Breast epithelium (tissue), 4 donors: ENCODE data around the gene GPR183. TPM values are rescaled to one million over a fixed set of nuclear protein-coding genes. Genes with fewer than 3 reads are reported as not detected.

Source experiments
- DNase-seq, 2 donors: peaks; one replicate each; pipeline ENCODE4 v3.0.0-alpha.2; 2019; ENCODE audit warnings: low spot score in 2 of 2
- H3K27ac ChIP-seq, 2 donors: fragments of 200-600 bp; sonication (generic) in 1 of 2; one replicate each; pipeline ENCODE4 v1.5.1; 2016 to 2019; ENCODE audit warnings: mild to moderate bottlenecking in 1 of 2
- H3K27me3 ChIP-seq, 2 donors: fragments of 200-600 bp; sonication (generic) in 1 of 2; one replicate each; pipeline versions ENCODE4 v1.5.1 to v1.6.0; 2017 to 2019; ENCODE audit warnings: control low read depth in 1 of 2, mild to moderate bottlenecking in 1 of 2
- H3K36me3 ChIP-seq: fragments of 200-600 bp; one replicate; pipeline ENCODE4 v1.5.1; 2019
- H3K4me1 ChIP-seq, 2 donors: fragments of 200-600 bp; sonication (generic); one replicate each; pipeline ENCODE4 v1.5.1; 2016 to 2019; ENCODE audit warnings: control low read depth in 1 of 2
- H3K4me3 ChIP-seq, 3 donors: fragments of 200-600 bp; sonication (generic); 1 replicate in 2 of 3; 2 replicates in 1 of 3; pipeline ENCODE4 v1.5.1; 2016 to 2019; ENCODE audit warnings: mild to moderate bottlenecking in 3 of 3, moderate library complexity in 2 of 3
- H3K9me3 ChIP-seq, 2 donors: fragments of 200-600 bp; sonication (generic) in 1 of 2; one replicate each; pipeline ENCODE4 v1.5.1; 2016 to 2019; ENCODE audit warnings: control low read depth in 1 of 2
- CTCF ChIP-seq, 3 donors: fragments of 450-650 bp; IDR thresholded peaks; one replicate each; pipeline ENCODE4 v1.5.1; 2016 to 2017; ENCODE audit warnings: antibody characterized with exemption in 3 of 3, mild to moderate bottlenecking in 3 of 3, moderate library complexity in 3 of 3
- POLR2A ChIP-seq: fragments of 450-650 bp; IDR thresholded peaks from one replicate; pipeline ENCODE4 v1.6.1; 2016; ENCODE audit warnings: antibody characterized with exemption, mild to moderate bottlenecking, moderate library complexity
- POLR2AphosphoS5 ChIP-seq, 3 donors: sonication (generic); formaldehyde crosslinking; IDR thresholded peaks; one replicate each; pipeline ENCODE4 v1.6.1; 2017; ENCODE audit warnings: antibody characterized with exemption in 3 of 3
- intact Hi-C: fragments of 100-400 bp; cut with DNase I; formaldehyde crosslinking; loops from one replicate; pipeline ENCODE4 v1.15.1; 2023; ENCODE audit warnings: low total_unique reads
- total RNA-seq, 3 donors: library from RNA; depleted of rRNA; stranded (reverse); fragments of >200 nt; gene quantifications; one replicate each; pipeline ENCODE4 v1.1.0, GENCODE V29; 2016

Gene GPR183
- total RNA-seq, 3 donors from 2014 or later = 10.2 to 30.1 (median 21.4) TPM

- H3K36me3 ChIP-seq = no peaks in the 10 kb centered on the region
- intact Hi-C loops = no loop called here
- H3K9me3 ChIP-seq = no peaks in the 10 kb centered on the region
- H3K4me1 ChIP-seq = no peaks in the 10 kb centered on the region
- DNase-seq = no peak
- no peak overlapping the region for H3K27ac ChIP-seq
- no peaks in the 10 kb centered on the region for H3K27me3 ChIP-seq
- no peak overlapping the region for H3K4me3 ChIP-seq
- TF ChIP-seq POLR2A (no peak), CTCF (IDR thresholded peaks at IDR 0.05) (no peak), POLR2AphosphoS5 (IDR thresholded peaks at IDR 0.05) (no peak)
Measured at GRCh38 chr13:99246100-99246499, 61.1 kb downstream of the GPR183 start.

Other genes with a start within 250 kb of the GPR183 start
- 10 to 100 TPM; 64.6 to 72.8 (median 65.1) TPM for gene UBAC2, start 106.5 kb downstream of the GPR183 start, total RNA-seq
- gene GPR18, start 49.0 kb downstream of the GPR183 start, total RNA-seq = under 1 TPM in 1 of 3 donors, not detected in 2; 0.32 TPM
- 100 to 1,000 TPM in 2 of 3 donors, 10 to 100 TPM in 1; 95.1 to 155 (median 107) TPM for gene TM9SF2, start 194.1 kb upstream of the GPR183 start, total RNA-seq